Neuron (in vitro differentiated cells): Measurements from ENCODE around the gene CNGA2.

Experiments
- H2AFZ ChIP-seq: one replicate; pipeline ENCODE4 v1.6.1; 2013; ENCODE audit warnings: low read depth, mild to moderate bottlenecking, inconsistent platforms, low read length, moderate library complexity
- H3K27me3 ChIP-seq: one replicate; pipeline ENCODE4 v1.6.1; 2013; ENCODE audit warnings: low read length; ENCODE audit not compliant: insufficient read depth
- H3K36me3 ChIP-seq: one replicate; pipeline ENCODE4 v1.6.1; 2013; ENCODE audit warnings: low read length; ENCODE audit not compliant: insufficient read depth
- H3K4me1 ChIP-seq: one replicate; pipeline ENCODE4 v1.6.1; 2013; ENCODE audit warnings: low read length; ENCODE audit not compliant: insufficient read depth
- H3K4me3 ChIP-seq: 2 replicates; pipeline ENCODE4 v1.5.1; 2013; ENCODE audit warnings: mild to moderate bottlenecking, low read length, moderate library complexity
- H3K9me3 ChIP-seq: one replicate; pipeline ENCODE4 v1.6.1; 2013; ENCODE audit warnings: low read length

Gene CNGA2

DNA sequence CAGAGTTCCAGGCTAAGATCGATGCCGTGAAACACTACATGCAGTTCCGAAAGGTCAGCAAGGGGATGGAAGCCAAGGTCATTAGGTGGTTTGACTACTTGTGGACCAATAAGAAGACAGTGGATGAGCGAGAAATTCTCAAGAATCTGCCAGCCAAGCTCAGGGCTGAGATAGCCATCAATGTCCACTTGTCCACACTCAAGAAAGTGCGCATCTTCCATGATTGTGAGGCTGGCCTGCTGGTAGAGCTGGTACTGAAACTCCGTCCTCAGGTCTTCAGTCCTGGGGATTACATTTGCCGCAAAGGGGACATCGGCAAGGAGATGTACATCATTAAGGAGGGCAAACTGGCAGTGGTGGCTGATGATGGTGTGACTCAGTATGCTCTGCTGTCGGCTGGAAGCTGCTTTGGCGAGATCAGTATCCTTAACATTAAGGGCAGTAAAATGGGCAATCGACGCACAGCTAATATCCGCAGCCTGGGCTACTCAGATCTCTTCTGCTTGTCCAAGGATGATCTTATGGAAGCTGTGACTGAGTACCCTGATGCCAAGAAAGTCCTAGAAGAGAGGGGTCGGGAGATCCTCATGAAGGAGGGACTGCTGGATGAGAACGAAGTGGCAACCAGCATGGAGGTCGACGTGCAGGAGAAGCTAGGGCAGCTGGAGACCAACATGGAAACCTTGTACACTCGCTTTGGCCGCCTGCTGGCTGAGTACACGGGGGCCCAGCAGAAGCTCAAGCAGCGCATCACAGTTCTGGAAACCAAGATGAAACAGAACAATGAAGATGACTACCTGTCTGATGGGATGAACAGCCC is 9.3 kb downstream of the CNGA2 start:
- no peaks in the 10 kb centered on the region for H3K9me3 ChIP-seq
- no peak overlapping the region for H3K4me3 ChIP-seq
- H2AFZ ChIP-seq = no peak overlapping the region
- no peaks in the 10 kb centered on the region for H3K36me3 ChIP-seq
- no peaks in the 10 kb centered on the region for H3K4me1 ChIP-seq
- H3K27me3 ChIP-seq = peaks cover 10% of the 10 kb centered on the region

DNA sequence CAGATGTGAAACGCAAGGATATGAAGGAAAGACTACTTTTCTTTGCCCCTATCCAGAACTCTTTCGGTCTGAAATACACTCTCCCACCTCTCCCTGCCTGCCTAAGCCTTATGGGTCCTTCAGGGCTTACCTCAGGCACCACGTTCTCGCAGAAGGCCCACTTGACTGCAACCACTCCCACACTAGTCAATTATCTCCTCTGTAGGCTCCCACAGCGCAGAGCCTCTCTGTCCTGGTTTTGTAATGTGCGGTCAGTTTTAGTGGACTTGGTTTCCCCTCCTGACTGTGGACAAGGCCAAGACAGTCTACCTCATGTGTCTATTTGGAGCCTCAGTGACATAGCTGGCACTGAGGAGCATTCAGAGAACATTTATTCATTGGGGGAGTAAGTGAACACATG is 11.1 kb downstream of the CNGA2 start:
- Histone ChIP-seq H3K4me3 (no peak overlapping the region), H3K9me3 (no peaks in the 10 kb centered on the region), H3K27me3 (peaks cover 10% of the 10 kb centered on the region), H2AFZ (no peak overlapping the region), H3K4me1 (no peaks in the 10 kb centered on the region), H3K36me3 (no peaks in the 10 kb centered on the region)

DNA sequence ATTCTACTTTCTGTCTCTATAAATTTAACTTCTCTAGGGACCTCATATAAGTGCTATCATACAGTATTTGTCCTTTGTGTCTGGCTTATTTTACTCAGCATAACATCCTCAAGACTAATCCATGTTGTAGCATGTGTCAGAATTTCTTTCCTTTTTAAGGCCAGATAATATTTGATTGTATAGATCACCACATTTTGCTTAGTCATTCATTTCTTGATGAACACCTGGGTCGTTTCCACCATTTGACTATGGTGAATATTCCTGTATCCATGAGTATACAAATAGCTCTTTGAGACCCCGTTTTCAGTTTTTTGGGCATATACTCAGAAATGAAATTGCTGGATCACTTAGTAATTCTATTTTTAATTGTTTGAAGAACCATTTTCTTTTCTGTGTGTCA is 12.0 kb downstream of the CNGA2 start:
- H3K4me3 ChIP-seq = no peak overlapping the region
- peaks cover 13% of the 10 kb centered on the region for H3K27me3 ChIP-seq
- H3K36me3 ChIP-seq = no peaks in the 10 kb centered on the region
- H3K9me3 ChIP-seq = no peaks in the 10 kb centered on the region
- H3K4me1 ChIP-seq = no peaks in the 10 kb centered on the region
- no peak overlapping the region for H2AFZ ChIP-seq

DNA sequence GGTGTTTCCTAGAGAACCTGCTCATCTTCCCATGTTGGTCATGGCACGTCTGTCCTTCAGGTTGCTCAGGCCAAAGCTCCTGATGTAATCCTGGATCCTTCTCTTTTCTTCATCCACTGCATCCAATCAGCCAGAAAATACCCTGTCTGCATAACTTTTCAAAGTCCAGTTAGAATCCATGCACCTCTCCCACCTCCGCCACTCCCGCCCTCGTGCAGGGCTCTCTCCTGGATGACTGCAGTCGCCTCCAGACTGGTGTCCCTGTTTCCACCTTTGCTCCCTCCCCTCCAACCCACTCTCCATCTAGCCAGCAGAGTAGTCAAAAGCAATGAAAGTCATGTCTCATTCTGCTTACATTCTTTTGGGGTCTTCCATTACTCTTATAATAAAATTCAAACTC is 16.0 kb downstream of the CNGA2 start:
- Histone ChIP-seq H3K4me3 (no peak overlapping the region), H3K9me3 (no peaks in the 10 kb centered on the region), H3K4me1 (no peaks in the 10 kb centered on the region), H3K36me3 (no peaks in the 10 kb centered on the region), H2AFZ (no peak overlapping the region), H3K27me3 (peaks cover 17% of the 10 kb centered on the region)

DNA sequence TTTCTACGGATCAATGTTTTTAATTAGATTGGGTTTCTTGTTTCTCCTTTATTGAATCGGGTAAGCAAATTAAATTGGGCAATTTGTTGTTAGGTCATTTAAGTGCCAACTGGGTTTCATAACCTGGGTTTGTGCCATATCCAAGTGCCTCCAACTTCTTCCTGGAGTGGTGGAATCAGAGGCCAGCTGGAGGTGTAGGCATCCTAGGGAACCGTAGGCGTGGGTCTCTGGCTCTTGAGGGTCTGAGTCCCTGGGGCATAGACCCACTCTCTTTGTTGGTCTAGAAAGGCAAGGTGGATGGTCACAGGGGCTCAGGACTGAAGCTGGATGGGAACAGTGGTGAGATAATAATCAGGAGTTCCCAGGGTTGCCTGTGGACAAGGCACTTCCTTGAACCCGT is 18.3 kb downstream of the CNGA2 start:
- no peaks in the 10 kb centered on the region for H3K4me1 ChIP-seq
- no peak overlapping the region for H3K4me3 ChIP-seq
- no peaks in the 10 kb centered on the region for H3K36me3 ChIP-seq
- no peaks in the 10 kb centered on the region for H3K9me3 ChIP-seq
- peaks cover 6% of the 10 kb centered on the region for H3K27me3 ChIP-seq
- H2AFZ ChIP-seq = no peak overlapping the region

DNA sequence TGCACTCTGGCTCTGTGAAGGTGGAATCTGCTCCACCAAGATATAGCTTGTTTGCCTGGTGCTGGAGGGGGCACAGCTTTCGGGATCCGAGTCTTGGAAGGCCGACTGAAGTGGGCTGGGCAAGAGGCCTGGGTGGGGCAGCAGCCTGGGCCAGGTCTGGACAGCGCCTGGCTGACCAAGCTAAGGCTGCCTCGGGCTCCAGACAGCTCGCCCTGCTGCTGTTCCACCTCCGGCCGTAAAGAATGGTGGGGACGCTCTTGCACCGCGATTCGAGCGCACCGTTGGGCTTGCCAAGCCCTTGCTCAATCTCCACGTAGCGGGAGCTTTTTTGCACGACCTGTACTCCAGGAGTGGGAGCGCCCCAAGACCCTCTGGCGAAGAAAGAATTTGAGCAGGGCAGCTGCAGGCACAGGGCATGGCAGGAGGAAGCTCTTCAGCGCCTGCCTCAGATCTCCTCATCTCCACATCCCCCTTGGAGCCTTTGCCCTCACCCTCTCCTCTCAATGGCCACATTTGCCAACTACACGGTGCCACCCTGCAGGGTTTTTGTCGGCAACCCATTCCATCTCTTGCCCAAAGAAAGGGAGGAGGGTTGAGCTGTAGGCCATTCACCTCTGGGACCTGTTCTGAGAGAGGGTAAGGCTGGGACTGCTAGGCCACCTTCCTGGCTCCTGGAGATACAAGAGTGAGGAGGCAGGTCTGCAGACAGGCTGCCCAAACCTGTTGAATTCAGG is 18.9 kb downstream of the CNGA2 start:
- H3K4me1 ChIP-seq = no peaks in the 10 kb centered on the region
- H3K36me3 ChIP-seq = no peaks in the 10 kb centered on the region
- no peaks in the 10 kb centered on the region for H3K9me3 ChIP-seq
- H3K27me3 ChIP-seq = peaks cover 6% of the 10 kb centered on the region
- H3K4me3 ChIP-seq = no peak overlapping the region
- no peak overlapping the region for H2AFZ ChIP-seq

DNA sequence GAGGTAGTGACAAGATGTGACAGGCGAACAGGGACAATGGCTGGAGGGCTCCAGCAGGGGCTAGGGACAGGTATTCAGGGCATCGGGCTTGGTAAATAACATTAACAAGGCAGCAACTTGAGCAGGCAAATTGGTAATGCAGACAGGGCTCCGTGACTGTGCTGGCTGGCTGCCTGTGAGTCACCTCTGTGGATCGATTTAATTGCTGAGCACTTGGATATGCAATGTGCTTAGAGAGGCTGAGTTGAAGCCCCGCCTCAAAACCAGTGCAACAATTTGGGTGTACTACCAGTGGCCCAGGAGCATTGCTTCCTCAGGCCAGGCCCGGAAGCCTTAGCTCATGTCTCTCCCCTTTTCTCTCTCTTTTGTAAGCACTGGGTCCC is 19.5 kb downstream of the CNGA2 start:
- Histone ChIP-seq H3K27me3 (peaks cover 6% of the 10 kb centered on the region), H3K9me3 (no peaks in the 10 kb centered on the region), H3K36me3 (no peaks in the 10 kb centered on the region), H3K4me3 (no peak overlapping the region), H3K4me1 (no peaks in the 10 kb centered on the region), H2AFZ (no peak overlapping the region)

DNA sequence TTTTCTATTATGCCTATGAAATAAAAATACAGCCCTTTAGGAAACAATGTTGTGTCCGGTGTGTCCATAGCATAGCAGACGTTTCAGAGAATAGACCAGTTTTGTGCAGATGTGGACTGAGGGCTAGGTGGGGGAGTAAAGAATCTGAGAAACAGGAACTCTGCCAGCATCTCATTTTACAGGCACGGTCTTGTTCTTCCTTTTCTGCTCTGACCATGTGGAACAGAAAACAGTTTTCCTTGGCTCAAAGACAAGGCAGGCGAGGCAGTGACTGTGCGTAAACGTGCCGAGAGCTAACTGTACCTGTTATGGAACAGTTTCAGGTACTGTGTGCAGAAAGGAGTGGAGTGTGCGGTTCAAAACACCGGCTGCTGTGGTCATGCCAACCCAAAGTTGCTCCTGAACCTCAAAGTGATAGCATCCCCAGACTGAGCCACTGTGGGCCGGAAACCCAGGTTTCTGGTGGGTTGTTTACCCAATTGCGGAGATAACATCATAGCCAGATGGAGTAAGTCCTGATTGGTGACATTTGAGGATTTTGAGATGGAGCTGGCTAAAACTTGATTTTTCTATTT is 20.2 kb downstream of the CNGA2 start:
- H3K4me3 ChIP-seq = no peak overlapping the region
- no peak overlapping the region for H2AFZ ChIP-seq
- peaks cover 6% of the 10 kb centered on the region for H3K27me3 ChIP-seq
- no peaks in the 10 kb centered on the region for H3K4me1 ChIP-seq
- H3K36me3 ChIP-seq = no peaks in the 10 kb centered on the region
- no peaks in the 10 kb centered on the region for H3K9me3 ChIP-seq

DNA sequence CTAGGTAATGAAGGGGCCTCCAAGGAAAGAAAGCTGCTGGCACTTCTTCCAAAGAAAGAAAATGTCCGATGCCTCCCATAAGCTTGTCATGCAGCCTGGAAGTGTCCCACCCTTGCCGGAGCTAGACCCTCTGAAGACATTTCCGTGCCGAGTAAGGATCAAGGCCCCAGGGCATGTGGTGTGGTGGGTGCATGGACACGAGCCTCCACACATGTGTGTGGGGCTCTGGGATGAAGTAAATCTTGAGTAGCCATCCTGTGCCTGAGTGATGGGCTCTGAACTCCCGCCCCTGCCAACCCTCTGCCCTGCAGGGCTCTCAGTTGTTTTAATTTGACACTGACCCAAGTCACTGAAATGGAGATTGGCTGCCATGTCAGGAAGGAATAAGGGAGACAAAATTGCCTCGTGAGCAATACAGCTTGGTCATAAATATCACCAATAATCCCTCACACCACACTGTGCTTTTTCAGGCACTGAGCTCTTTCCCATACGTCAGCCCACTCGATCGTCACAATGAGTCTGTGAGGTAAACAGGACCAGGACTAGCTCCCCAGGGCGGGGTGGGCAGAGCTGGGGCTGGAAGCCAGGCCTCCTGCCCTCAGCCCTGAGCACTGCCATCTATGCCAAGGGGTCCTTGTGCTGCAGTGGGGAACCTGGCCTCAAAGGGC is 24.6 kb downstream of the CNGA2 start:
- Histone ChIP-seq H3K4me1 (no peaks in the 10 kb centered on the region), H3K9me3 (no peaks in the 10 kb centered on the region), H3K36me3 (no peaks in the 10 kb centered on the region), H2AFZ (no peak overlapping the region), H3K27me3 (no peaks in the 10 kb centered on the region), H3K4me3 (no peak overlapping the region)

DNA sequence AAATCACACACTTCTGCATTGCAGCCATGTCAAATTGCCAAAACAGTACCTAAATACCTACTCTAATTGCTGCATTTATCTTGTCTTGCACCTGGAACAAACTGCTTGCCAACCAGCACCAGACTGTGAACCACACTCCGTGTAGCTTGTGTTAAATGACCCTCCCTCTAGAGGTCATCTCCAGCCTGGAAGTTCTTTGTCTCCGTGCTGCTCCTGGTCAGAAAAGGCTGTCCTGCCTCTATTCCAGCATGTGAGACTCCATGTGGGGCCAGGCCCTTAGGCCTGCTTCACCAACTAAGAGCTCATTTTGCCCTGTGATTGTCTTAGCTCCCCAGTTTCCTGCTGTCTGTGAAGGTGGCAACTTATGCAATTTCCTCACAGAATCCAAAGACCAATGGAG is 28.3 kb downstream of the CNGA2 start:
- no peaks in the 10 kb centered on the region for H3K9me3 ChIP-seq
- no peaks in the 10 kb centered on the region for H3K27me3 ChIP-seq
- H3K4me1 ChIP-seq = no peaks in the 10 kb centered on the region
- H2AFZ ChIP-seq = no peak overlapping the region
- H3K4me3 ChIP-seq = no peak overlapping the region
- H3K36me3 ChIP-seq = no peaks in the 10 kb centered on the region

DNA sequence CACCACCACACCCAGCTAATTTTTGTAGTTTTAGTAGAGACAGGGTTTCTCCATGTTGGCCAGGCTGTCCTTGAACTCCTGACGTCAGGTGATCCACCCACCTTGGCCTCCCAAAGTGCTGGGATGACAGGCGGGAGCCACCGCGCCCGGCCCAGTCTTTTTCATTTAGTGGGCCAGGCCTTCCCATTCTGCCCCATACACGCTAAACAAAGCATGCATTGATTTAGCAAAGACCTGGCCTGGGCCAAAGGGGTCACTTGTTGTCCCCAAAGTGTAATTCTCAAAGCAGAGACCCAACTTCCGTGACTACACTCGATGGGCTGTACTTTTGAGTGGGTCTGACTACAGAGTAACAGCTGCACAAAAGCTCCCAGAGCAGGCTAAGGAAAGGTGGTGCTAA is 29.2 kb downstream of the CNGA2 start:
- Histone ChIP-seq H3K4me1 (no peaks in the 10 kb centered on the region), H3K36me3 (no peaks in the 10 kb centered on the region), H3K9me3 (no peaks in the 10 kb centered on the region), H3K4me3 (no peak overlapping the region), H2AFZ (no peak overlapping the region), H3K27me3 (no peaks in the 10 kb centered on the region)

DNA sequence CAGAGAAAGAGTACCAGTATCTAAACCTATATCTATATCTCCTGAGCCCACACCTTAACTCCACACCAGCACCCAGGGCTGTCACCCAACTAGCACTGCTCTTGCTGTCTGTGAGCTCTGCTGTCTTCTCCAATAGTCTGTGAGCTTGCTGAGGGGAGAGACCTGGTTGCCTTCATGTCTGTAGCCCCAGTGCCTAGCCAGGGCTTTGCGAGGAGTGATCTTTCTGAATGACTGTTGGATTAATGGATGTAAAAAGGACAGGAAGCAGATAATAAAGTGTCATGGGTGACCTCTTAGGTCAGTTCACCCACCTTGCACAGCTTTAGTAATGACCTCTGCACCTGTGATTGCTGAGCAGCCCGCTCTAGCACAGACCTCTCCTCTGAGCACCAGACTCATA is 30.5 kb downstream of the CNGA2 start:
- Histone ChIP-seq H3K27me3 (no peaks in the 10 kb centered on the region), H2AFZ (no peak overlapping the region), H3K4me3 (no peak overlapping the region), H3K9me3 (no peaks in the 10 kb centered on the region), H3K36me3 (no peaks in the 10 kb centered on the region), H3K4me1 (no peaks in the 10 kb centered on the region)

DNA sequence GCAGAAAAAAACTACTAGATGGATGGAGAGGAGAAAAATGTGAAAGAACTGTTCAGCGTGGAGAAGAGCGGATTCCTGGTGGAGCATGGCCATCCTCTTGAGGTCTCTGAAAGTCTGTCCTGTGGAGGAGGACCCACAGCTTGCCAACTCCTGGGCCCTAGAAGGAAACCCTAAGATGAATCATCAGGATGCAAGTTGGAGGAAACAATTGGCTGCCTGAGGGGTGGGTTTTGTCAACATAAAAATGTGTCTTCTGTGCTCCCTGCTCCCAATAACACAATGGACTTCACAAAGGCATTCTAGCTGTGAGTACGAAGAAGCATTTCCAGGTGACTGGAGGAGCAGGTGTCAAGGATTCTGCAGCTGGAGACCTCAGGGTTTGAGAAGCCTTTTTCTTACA is 37.2 kb downstream of the CNGA2 start:
- peaks cover 7% of the 10 kb centered on the region for H3K27me3 ChIP-seq

More for the DNA sequence above, 37.2 kb downstream of the CNGA2 start:
- Histone ChIP-seq H3K9me3 (no peaks in the 10 kb centered on the region), H3K36me3 (no peaks in the 10 kb centered on the region), H3K4me3 (no peak overlapping the region), H3K4me1 (no peaks in the 10 kb centered on the region), H2AFZ (no peak overlapping the region)
